COR-L47 (cell line): ENCODE data around the gene SYTL1.
"Not testable (repeated sequence)": the region's sequence is repeated elsewhere in the genome, so short reads cannot be mapped to it uniquely, and the experiment has no call there.

Source experiments
- DNase-seq: peaks from one replicate; lab custom pipeline; 2025; lab: John Stamatoyannopoulos, UW

SYTL1 gene

GRCh38 chr1:27384797-27385196, 43.0 kb downstream of the SYTL1 start:
- not testable (repeated sequence) for DNase-seq

GRCh38 chr1:27388337-27389005, 46.6 kb downstream of the SYTL1 start:
- DNase-seq = peak; percentile 62

GRCh38 chr1:27391511-27392095, 49.8 kb downstream of the SYTL1 start:
- peak; percentile 86 for DNase-seq

- peak; percentile 94 for DNase-seq
Measured at GRCh38 chr1:27392096-27392777, 50.4 kb downstream of the SYTL1 start, which contains the start of gene GPR3. GPR3 (plus strand) TSS chr1:27392622; CDS start chr1:27393799, 1,177 bp downstream.

GRCh38 chr1:27392778-27393635, 51.2 kb downstream of the SYTL1 start:
- no peak for DNase-seq

- DNase-seq = no peak
Measured at GRCh38 chr1:27393641-27394281, 51.9 kb downstream of the SYTL1 start.

- DNase-seq = no peak
Measured at GRCh38 chr1:27394282-27394658, 52.4 kb downstream of the SYTL1 start.

GRCh38 chr1:27394925-27395324, 53.1 kb downstream of the SYTL1 start:
- no peak for DNase-seq

GRCh38 chr1:27395441-27396195, 53.8 kb downstream of the SYTL1 start:
- peak; percentile 52 for DNase-seq

- no peak for DNase-seq
Measured at GRCh38 chr1:27397110-27397509, 55.3 kb downstream of the SYTL1 start.

- no peak for DNase-seq
Measured at GRCh38 chr1:27397749-27398148, 55.9 kb downstream of the SYTL1 start.

GRCh38 chr1:27398405-27399149, 56.8 kb downstream of the SYTL1 start:
- no peak for DNase-seq

GRCh38 chr1:27399251-27400025, 57.6 kb downstream of the SYTL1 start:
- no peak for DNase-seq

- DNase-seq = no peak
Measured at GRCh38 chr1:27400082-27400962, 58.5 kb downstream of the SYTL1 start.

GRCh38 chr1:27400963-27401341, 59.1 kb downstream of the SYTL1 start:
- no peak for DNase-seq

GRCh38 chr1:27402349-27402754, 60.5 kb downstream of the SYTL1 start:
- peak; percentile 24 for DNase-seq

GRCh38 chr1:27403065-27403726, 61.4 kb downstream of the SYTL1 start:
- no peak for DNase-seq
